SK-N-SH (cell line): ENCODE results near the gene PPME1. TPM values are rescaled to one million over a fixed set of nuclear protein-coding genes. Genes with fewer than 3 reads are reported as not detected.

Experiments
- CTCF ChIA-PET: fragments of 300-600, 350-600 bp; formaldehyde crosslinking; extraction: SDS; loops from one replicate; lab custom pipeline; 2021; lab: Yijun Ruan, JAX
- POLR2A ChIA-PET: fragments of 350-600 bp; sonication (Branson Sonifier 250); formaldehyde crosslinking; extraction: SDS; loops from one replicate; lab custom pipeline; 2020; ENCODE audit warnings: antibody characterized with exemption, inconsistent platforms; lab: Yijun Ruan, JAX
- DNase-seq: peaks from one replicate; pipeline ENCODE4 v3.0.0; 2012
- H2AFZ ChIP-seq: fragments of 200-600 bp; sonication (generic); 2 replicates; pipeline ENCODE4 v1.8.1; 2016; ENCODE audit warnings: antibody characterized with exemption, mild to moderate bottlenecking, low read depth
- H3F3A ChIP-seq: fragments of 200-600 bp; sonication (generic); replicated peaks from 2 replicates; pipeline ENCODE3; 2016; ENCODE audit warnings: antibody characterized with exemption, mild to moderate bottlenecking; ENCODE audit not compliant: insufficient read depth
- H3K27ac ChIP-seq, 2 experiments: fragments of 200-500 bp in 1 of 2; fragments of 200-600 bp in 1 of 2; sonication (Bioruptor generic) in 1 of 2; sonication (generic), shearing (Covaris generic) in 1 of 2; 2 replicates each; pipeline versions ENCODE4 v1.5.1 to v1.6.1; 2014 to 2016; ENCODE audit warnings: low read depth in 2 of 2, inconsistent platforms in 1 of 2, low read length in 1 of 2, mild to moderate bottlenecking in 1 of 2, mixed read lengths in 1 of 2
- H3K27me3 ChIP-seq: fragments of 200-600 bp; sonication (generic), shearing (Covaris generic); 2 replicates; pipeline ENCODE4 v1.6.1; 2016; ENCODE audit warnings: mixed run types; ENCODE audit not compliant: insufficient read depth
- H3K36me3 ChIP-seq, 2 experiments: fragments of 200-500 bp in 1 of 2; fragments of 200-600 bp in 1 of 2; sonication (Bioruptor generic) in 1 of 2; sonication (generic) in 1 of 2; replicated peaks in 1 of 2; 2 replicates each; pipeline versions ENCODE3 to v1.5.1; 2014 to 2016; ENCODE audit warnings: low read length in 1 of 2, mild to moderate bottlenecking in 1 of 2; ENCODE audit not compliant: insufficient read depth in 2 of 2, control insufficient read depth in 1 of 2
- H3K4me1 ChIP-seq, 2 experiments: fragments of 200-500 bp in 1 of 2; fragments of 200-600 bp in 1 of 2; sonication (Bioruptor generic) in 1 of 2; sonication (generic), shearing (Covaris generic) in 1 of 2; 2 replicates each; pipeline versions ENCODE4 v1.5.1 to v1.6.1; 2014 to 2016; ENCODE audit warnings: low read depth in 1 of 2, low read length in 1 of 2, mixed run types in 1 of 2; ENCODE audit not compliant: insufficient read depth in 2 of 2, control insufficient read depth in 1 of 2
- H3K4me2 ChIP-seq: fragments of 200-600 bp; sonication (generic), shearing (Covaris generic); 2 replicates; pipeline ENCODE4 v1.6.1; 2017; ENCODE audit warnings: mixed run types
- H3K4me3 ChIP-seq, 2 experiments: fragments of 200-500 bp in 1 of 2; fragments of 200-600 bp in 1 of 2; sonication (Bioruptor generic) in 1 of 2; sonication (generic), shearing (Covaris generic) in 1 of 2; 2 replicates each; pipeline versions ENCODE4 v1.5.1 to v1.8.1; 2014 to 2016; ENCODE audit warnings: low read depth in 2 of 2, inconsistent platforms in 1 of 2, low read length in 1 of 2, mild to moderate bottlenecking in 1 of 2, mixed read lengths in 1 of 2, moderate library complexity in 1 of 2
- H3K79me2 ChIP-seq: fragments of 200-600 bp; sonication (generic); 2 replicates; pipeline ENCODE4 v1.8.1; 2017; ENCODE audit warnings: mild to moderate bottlenecking; ENCODE audit not compliant: insufficient read depth
- H3K9ac ChIP-seq: fragments of 200-600 bp; sonication (generic); 2 replicates; pipeline ENCODE4 v1.6.1; 2017; ENCODE audit warnings: mixed run types
- H3K9me2 ChIP-seq: fragments of 200-600 bp; sonication (generic); 2 replicates; pipeline ENCODE4 v1.6.1; 2017; ENCODE audit warnings: mixed run types
- H3K9me3 ChIP-seq: fragments of 200-600 bp; sonication (generic); 2 replicates; pipeline ENCODE4 v1.6.1; 2017; ENCODE audit warnings: mixed run types, mild to moderate bottlenecking, moderate library complexity
- H4K20me1 ChIP-seq: fragments of 200-600 bp; sonication (generic); 2 replicates; pipeline ENCODE4 v1.6.1; 2017; ENCODE audit warnings: mild to moderate bottlenecking, mixed run types; ENCODE audit not compliant: insufficient read depth
- EP300 ChIP-seq, 2 experiments: IDR thresholded peaks; 2 replicates each; pipeline versions ENCODE4 v1.4.0 to v1.6.1; 2012; ENCODE audit warnings: borderline replicate concordance in 1 of 2, low read depth in 1 of 2, low read length in 1 of 2
- FOXM1 ChIP-seq: IDR thresholded peaks from 2 replicates; pipeline ENCODE4 v1.4.0; 2012; ENCODE audit warnings: low read depth, mild to moderate bottlenecking
- GATA2 ChIP-seq: sonication (generic); formaldehyde crosslinking; IDR thresholded peaks from 2 replicates; pipeline ENCODE4 v1.5.0; 2020; ENCODE audit warnings: mild to moderate bottlenecking, missing genetic modification reagents
- JUND ChIP-seq: IDR thresholded peaks from 2 replicates; pipeline ENCODE4 v1.4.0; 2012
- MEF2A ChIP-seq: IDR thresholded peaks from 2 replicates; pipeline ENCODE4 v1.4.0; 2012; ENCODE audit warnings: low read depth, borderline replicate concordance
- RAD21 ChIP-seq: IDR thresholded peaks from 2 replicates; pipeline ENCODE4 v1.6.1; 2012; ENCODE audit warnings: mild to moderate bottlenecking, low read length
- TEAD4 ChIP-seq: IDR thresholded peaks from 2 replicates; pipeline ENCODE4 v1.4.0; 2012; ENCODE audit warnings: mild to moderate bottlenecking, borderline replicate concordance; ENCODE audit not compliant: insufficient read depth
- ZBTB33 ChIP-seq: IDR thresholded peaks from 2 replicates; pipeline ENCODE4 v1.4.0; 2012; ENCODE audit warnings: low read depth, borderline replicate concordance
- WGBS: methylation state at CpG from one replicate; pipeline ENCODE4 v1.1.6; 2017; ENCODE audit warnings: low lambda C conversion rate; 5-methylcytosine and 5-hydroxymethylcytosine counted together
- polyA plus RNA-seq, 3 experiments: library from polyadenylated mRNA; depleted of rRNA; stranded (reverse); fragments of >200 nt; gene quantifications; 2 replicates each; pipeline ENCODE4 v1.2.3, GENCODE V29; 2012
- TF ChIP-seq, protein P1 (sequence below): IDR thresholded peaks from 2 replicates; pipeline ENCODE4 v1.6.1; 2012; ENCODE audit warnings: mild to moderate bottlenecking, low read depth, low read length, moderate library complexity
- TF ChIP-seq, protein P2 (sequence below): fragments of 150-350 bp; IDR thresholded peaks from 2 replicates; pipeline ENCODE4 v1.6.1; 2016; ENCODE audit warnings: mild to moderate bottlenecking, low read depth, low read length

Gene PPME1
- polyA plus RNA-seq, 1 of the 3 experiments (the other 2 are of a cell fraction): 107 TPM

DNA sequence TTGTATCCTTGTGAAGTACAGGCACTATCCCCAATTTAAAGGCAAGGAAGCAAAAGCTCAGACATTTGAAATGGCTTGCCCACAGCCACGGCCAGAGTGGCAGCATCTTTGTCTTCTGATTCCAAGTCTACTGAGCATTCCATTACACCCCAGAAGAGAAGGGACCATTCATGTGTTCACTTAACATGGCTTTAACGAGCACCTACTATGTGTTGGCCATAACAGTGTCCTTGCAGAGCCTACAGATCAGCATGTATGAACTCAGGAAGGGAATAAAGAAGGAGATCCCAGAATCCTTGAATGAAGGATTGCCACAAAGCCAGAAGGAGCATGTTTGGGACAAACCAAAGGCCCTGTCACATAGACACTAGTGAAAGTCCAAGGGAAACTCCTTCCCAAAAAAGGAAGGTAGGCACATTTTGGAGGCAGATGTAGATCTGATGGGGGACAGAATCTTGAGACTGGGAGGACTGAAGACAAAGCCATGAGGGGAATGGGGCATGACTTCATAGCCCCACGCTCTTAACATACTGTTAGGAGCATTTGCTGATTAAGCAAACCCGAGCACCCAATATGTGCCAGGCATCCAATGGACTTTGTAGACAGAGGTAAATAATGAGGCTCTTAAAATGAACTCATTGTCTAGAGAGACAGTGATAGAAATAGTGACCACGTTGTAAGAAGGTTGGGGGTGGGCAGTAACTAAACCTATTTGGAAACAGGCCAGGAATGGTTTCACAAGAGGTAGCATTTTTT is 85.5 kb downstream of the PPME1 start:
- ChIA-PET POLR2A (interaction anchor here (0.7 to 1.0 kb wide), 2 partner anchors 191 to 193 kb away, joined by 3 to 4 read pairs; no protein-coding TSS in a partner anchor), CTCF (interaction anchor here (0.6 to 6.6 kb wide), 45 partner anchors 9 to 329 kb away, joined by 3 to 218 read pairs (median 4); no protein-coding TSS in a partner anchor)

More for the DNA sequence above, 85.5 kb downstream of the PPME1 start:
- H2AFZ ChIP-seq: no peak overlapping the region
- DNase-seq: no peak
- no peaks in the 10 kb centered on the region for H4K20me1 ChIP-seq
- H3K27ac ChIP-seq: no peak overlapping the region
- H3K79me2 ChIP-seq: no peaks in the 10 kb centered on the region
- H3K4me3 ChIP-seq: no peak overlapping the region
- H3K9me2 ChIP-seq: no peaks in the 10 kb centered on the region
- peaks cover 10% of the 10 kb centered on the region for H3F3A ChIP-seq
- no peak overlapping the region for H3K9ac ChIP-seq
- no peaks in the 10 kb centered on the region for H3K9me3 ChIP-seq
- H3K27me3 ChIP-seq: no peaks in the 10 kb centered on the region
- H3K4me1 ChIP-seq: peaks cover 0 to 10% of the 10 kb centered on the region in 2 experiments; a peak in 1 of 4 replicates
- peaks cover 9 to 44% of the 10 kb centered on the region in 2 experiments for H3K36me3 ChIP-seq
- H3K4me2 ChIP-seq: no peak overlapping the region
- WGBS: 81% methylated on average over 5 of the region's 5 CpGs
- TF ChIP-seq, protein P1, sequence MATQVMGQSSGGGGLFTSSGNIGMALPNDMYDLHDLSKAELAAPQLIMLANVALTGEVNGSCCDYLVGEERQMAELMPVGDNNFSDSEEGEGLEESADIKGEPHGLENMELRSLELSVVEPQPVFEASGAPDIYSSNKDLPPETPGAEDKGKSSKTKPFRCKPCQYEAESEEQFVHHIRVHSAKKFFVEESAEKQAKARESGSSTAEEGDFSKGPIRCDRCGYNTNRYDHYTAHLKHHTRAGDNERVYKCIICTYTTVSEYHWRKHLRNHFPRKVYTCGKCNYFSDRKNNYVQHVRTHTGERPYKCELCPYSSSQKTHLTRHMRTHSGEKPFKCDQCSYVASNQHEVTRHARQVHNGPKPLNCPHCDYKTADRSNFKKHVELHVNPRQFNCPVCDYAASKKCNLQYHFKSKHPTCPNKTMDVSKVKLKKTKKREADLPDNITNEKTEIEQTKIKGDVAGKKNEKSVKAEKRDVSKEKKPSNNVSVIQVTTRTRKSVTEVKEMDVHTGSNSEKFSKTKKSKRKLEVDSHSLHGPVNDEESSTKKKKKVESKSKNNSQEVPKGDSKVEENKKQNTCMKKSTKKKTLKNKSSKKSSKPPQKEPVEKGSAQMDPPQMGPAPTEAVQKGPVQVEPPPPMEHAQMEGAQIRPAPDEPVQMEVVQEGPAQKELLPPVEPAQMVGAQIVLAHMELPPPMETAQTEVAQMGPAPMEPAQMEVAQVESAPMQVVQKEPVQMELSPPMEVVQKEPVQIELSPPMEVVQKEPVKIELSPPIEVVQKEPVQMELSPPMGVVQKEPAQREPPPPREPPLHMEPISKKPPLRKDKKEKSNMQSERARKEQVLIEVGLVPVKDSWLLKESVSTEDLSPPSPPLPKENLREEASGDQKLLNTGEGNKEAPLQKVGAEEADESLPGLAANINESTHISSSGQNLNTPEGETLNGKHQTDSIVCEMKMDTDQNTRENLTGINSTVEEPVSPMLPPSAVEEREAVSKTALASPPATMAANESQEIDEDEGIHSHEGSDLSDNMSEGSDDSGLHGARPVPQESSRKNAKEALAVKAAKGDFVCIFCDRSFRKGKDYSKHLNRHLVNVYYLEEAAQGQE: no peak
- TF ChIP-seq EP300 (IDR thresholded peaks at IDR 0.05; ENCODE audit: borderline replicate concordance in 1 of 2, low read depth in 1 of 2, low read length in 1 of 2) (no peak), TEAD4 (no peak), MEF2A (no peak), FOXM1 (no peak), JUND (no peak), GATA2 (CRISPR knock-in tag) (no peak), ZBTB33 (no peak), RAD21 (no peak)
- TF ChIP-seq, protein P2, sequence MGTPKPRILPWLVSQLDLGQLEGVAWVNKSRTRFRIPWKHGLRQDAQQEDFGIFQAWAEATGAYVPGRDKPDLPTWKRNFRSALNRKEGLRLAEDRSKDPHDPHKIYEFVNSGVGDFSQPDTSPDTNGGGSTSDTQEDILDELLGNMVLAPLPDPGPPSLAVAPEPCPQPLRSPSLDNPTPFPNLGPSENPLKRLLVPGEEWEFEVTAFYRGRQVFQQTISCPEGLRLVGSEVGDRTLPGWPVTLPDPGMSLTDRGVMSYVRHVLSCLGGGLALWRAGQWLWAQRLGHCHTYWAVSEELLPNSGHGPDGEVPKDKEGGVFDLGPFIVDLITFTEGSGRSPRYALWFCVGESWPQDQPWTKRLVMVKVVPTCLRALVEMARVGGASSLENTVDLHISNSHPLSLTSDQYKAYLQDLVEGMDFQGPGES: no peak
- TF ChIP-seq, all 33 proteins: peak for 0
